IMR-90 (cell line): ENCODE measurements around the gene NOXA1. TPM values are rescaled to one million over a fixed set of nuclear protein-coding genes. Genes with fewer than 3 reads are reported as not detected.

ENCODE experiments used
- ATAC-seq: fragments of 200-7000 bp; cut with Tn5 transposase; 2 replicates; pipeline ENCODE4 v1.9.1; 2020; ENCODE audit warnings: low read depth, mild to moderate bottlenecking, moderate library complexity
- BruUV-seq: library from RNA; stranded (reverse); fragments of 400-500 nt; replicated peaks from 2 replicates; lab custom pipeline; 2021; lab: Mats Ljungman, UMichigan
- CTCF ChIA-PET: fragments of 300-600 bp; formaldehyde crosslinking; extraction: SDS; loops from one replicate; lab custom pipeline; 2021; ENCODE audit warnings: antibody characterized with exemption; lab: Yijun Ruan, JAX
- POLR2A ChIA-PET: fragments of 300-600 bp; sonication (Branson Sonifier 250); formaldehyde crosslinking; loops from one replicate; lab custom pipeline; 2022; ENCODE audit warnings: antibody characterized with exemption; ENCODE audit not compliant: unreplicated experiment; lab: Charles Lee
- DNase-seq: peaks from one replicate; pipeline ENCODE4 v3.0.0; 2013
- H2AFZ ChIP-seq: replicated peaks from 2 replicates; pipeline ENCODE3; 2013; ENCODE audit warnings: low read length, mild to moderate bottlenecking; ENCODE audit not compliant: poor library complexity
- H2AK5ac ChIP-seq: 2 replicates; pipeline ENCODE4 v1.6.1; 2013; ENCODE audit warnings: low read depth, low read length, inconsistent platforms
- H2AK9ac ChIP-seq: replicated peaks from 2 replicates; pipeline ENCODE3; 2013; ENCODE audit warnings: mild to moderate bottlenecking, low read depth, low read length, moderate library complexity; ENCODE audit not compliant: poor library complexity
- H2BK120ac ChIP-seq: 2 replicates; pipeline ENCODE4 v1.6.1; 2013; ENCODE audit warnings: low read depth, low read length, inconsistent platforms
- H2BK15ac ChIP-seq: 3 replicates; pipeline ENCODE4 v1.6.1; 2013; ENCODE audit warnings: low read depth, low read length, inconsistent platforms
- H2BK20ac ChIP-seq: 2 replicates; pipeline ENCODE4 v1.6.1; 2013; ENCODE audit warnings: low read depth, mild to moderate bottlenecking, inconsistent platforms, low read length, moderate library complexity
- H2BK5ac ChIP-seq: 2 replicates; pipeline ENCODE4 v1.6.1; 2013; ENCODE audit warnings: mild to moderate bottlenecking, low read depth, low read length, inconsistent platforms; ENCODE audit not compliant: poor library complexity, severe bottlenecking
- H3K14ac ChIP-seq: replicated peaks from 2 replicates; pipeline ENCODE4 v1.6.1; 2013; ENCODE audit warnings: low read depth, low read length, inconsistent platforms
- H3K18ac ChIP-seq: 2 replicates; pipeline ENCODE4 v1.6.1; 2013; ENCODE audit warnings: low read depth, low read length, control low read depth
- H3K23ac ChIP-seq: 2 replicates; pipeline ENCODE4 v1.6.1; 2013; ENCODE audit warnings: low read depth, low read length, inconsistent platforms
- H3K27ac ChIP-seq: 2 replicates; pipeline ENCODE4 v1.5.1; 2013; ENCODE audit warnings: mild to moderate bottlenecking, control low read depth, low read length; ENCODE audit not compliant: insufficient read depth
- H3K27me3 ChIP-seq: 2 replicates; pipeline ENCODE4 v1.6.1; 2013; ENCODE audit warnings: low read length; ENCODE audit not compliant: control insufficient read depth, insufficient read depth
- H3K36me3 ChIP-seq: 2 replicates; pipeline ENCODE4 v1.6.1; 2013; ENCODE audit warnings: low read length, mixed read lengths; ENCODE audit not compliant: control insufficient read depth, insufficient read depth
- H3K4ac ChIP-seq: 2 replicates; pipeline ENCODE4 v1.6.1; 2013; ENCODE audit warnings: low read depth, low read length, inconsistent platforms
- H3K4me1 ChIP-seq: 2 replicates; pipeline ENCODE4 v1.6.1; 2013; ENCODE audit warnings: low read length, mixed read lengths; ENCODE audit not compliant: control insufficient read depth, insufficient read depth
- H3K4me2 ChIP-seq: 2 replicates; pipeline ENCODE4 v1.6.1; 2013; ENCODE audit warnings: low read depth, mild to moderate bottlenecking, control low read depth, low read length, moderate library complexity
- H3K4me3 ChIP-seq: 2 replicates; pipeline ENCODE4 v1.5.1; 2013; ENCODE audit warnings: low read depth, mild to moderate bottlenecking, control low read depth, low read length, moderate library complexity; ENCODE audit not compliant: insufficient read depth
- H3K56ac ChIP-seq: 2 replicates; pipeline ENCODE4 v1.6.1; 2013; ENCODE audit warnings: low read length, inconsistent platforms; ENCODE audit not compliant: insufficient read depth; ENCODE audit errors: extremely low read depth
- H3K79me1 ChIP-seq, 2 experiments: 2 replicates each; pipeline ENCODE4 v1.6.1; 2013; ENCODE audit warnings: low read length in 2 of 2, inconsistent platforms in 1 of 2, low read depth in 1 of 2
- H3K9ac ChIP-seq: 2 replicates; pipeline ENCODE4 v1.6.1; 2013; ENCODE audit warnings: low read depth, low read length, control low read depth
- H3K9me1 ChIP-seq: 2 replicates; pipeline ENCODE4 v1.6.1; 2013; ENCODE audit warnings: low read length, inconsistent platforms; ENCODE audit not compliant: insufficient read depth
- H3K9me3 ChIP-seq: 2 replicates; pipeline ENCODE4 v1.6.1; 2013; ENCODE audit warnings: low read length; ENCODE audit not compliant: control insufficient read depth, insufficient read depth
- H4K20me1 ChIP-seq: 2 replicates; pipeline ENCODE4 v1.6.1; 2013; ENCODE audit warnings: low read length, inconsistent platforms; ENCODE audit not compliant: insufficient read depth
- H4K5ac ChIP-seq: 2 replicates; pipeline ENCODE4 v1.6.1; 2013; ENCODE audit warnings: mild to moderate bottlenecking, low read depth, low read length, control low read depth
- H4K8ac ChIP-seq, 2 experiments: 2 replicates each; pipeline ENCODE4 v1.6.1; 2013; ENCODE audit warnings: low read depth in 2 of 2, low read length in 2 of 2, control low read depth in 1 of 2, inconsistent platforms in 1 of 2
- H4K91ac ChIP-seq: 2 replicates; pipeline ENCODE4 v1.6.1; 2013; ENCODE audit warnings: low read depth, low read length, inconsistent platforms; ENCODE audit not compliant: insufficient read depth
- BHLHE40 ChIP-seq: fragments of 150-350 bp; IDR thresholded peaks from 2 replicates; pipeline ENCODE4 v1.6.1; 2016; ENCODE audit warnings: mild to moderate bottlenecking, low read depth, low read length
- FOS ChIP-seq: fragments of 150-350 bp; IDR thresholded peaks from 2 replicates; pipeline ENCODE4 v1.6.1; 2016; ENCODE audit warnings: low read depth, low read length
- MAZ ChIP-seq: IDR thresholded peaks from 2 replicates; pipeline ENCODE4 v1.6.1; 2012; ENCODE audit warnings: low read depth, mild to moderate bottlenecking, low read length, improper control_type of control experiment, moderate library complexity, borderline replicate concordance
- MXI1 ChIP-seq: IDR thresholded peaks from 2 replicates; pipeline ENCODE4 v1.6.1; 2012; ENCODE audit warnings: low read depth, mild to moderate bottlenecking, low read length, moderate library complexity, borderline replicate concordance
- SMC3 ChIP-seq: fragments of 150-350 bp; IDR thresholded peaks from 2 replicates; pipeline ENCODE4 v1.6.1; 2016; ENCODE audit warnings: low read depth, mild to moderate bottlenecking, antibody characterized with exemption, low read length, moderate library complexity
- WGBS, 2 experiments: methylation state at CpG; one replicate each; pipeline versions ENCODE4 v1.1.5 to v1.1.7; 2013; ENCODE audit warnings: missing lambda C conversion rate in 2 of 2; ENCODE audit not compliant: insufficient read length in 1 of 2; ENCODE audit errors: extremely low coverage in 2 of 2; 5-methylcytosine and 5-hydroxymethylcytosine counted together
- dilution Hi-C: fragments of 300-500 bp; cut with HindIII; formaldehyde crosslinking; loops from one replicate; pipeline ENCODE4 v1.14.3; 2018; ENCODE audit warnings: low sequenced_read_pairs; ENCODE audit not compliant: unreplicated experiment
- in situ Hi-C: fragments of 300-500 bp; cut with MboI; formaldehyde crosslinking; loops from 3 replicates; pipeline ENCODE4 v1.14.3; 2019; ENCODE audit warnings: low sequenced_read_pairs, inconsistent platforms, mixed read lengths
- intact Hi-C: fragments of 100-400 bp; cut with micrococcal nuclease; formaldehyde crosslinking; loops from 2 replicates; pipeline ENCODE4 v1.10.0; 2022
- polyA plus RNA-seq, 3 experiments: library from polyadenylated mRNA; depleted of rRNA; stranded (reverse); fragments of >200 nt; gene quantifications; 2 replicates each; pipeline ENCODE4 v1.2.3, GENCODE V29; 2012; ENCODE audit warnings: low replicate concordance in 1 of 3
- total RNA-seq: library from RNA; depleted of rRNA; stranded (reverse); fragments of >200 nt; gene quantifications from 2 replicates; pipeline ENCODE4 v1.2.3, GENCODE V29; 2012
- TF ChIP-seq, protein P1 (sequence below): fragments of 150-350 bp; IDR thresholded peaks from 2 replicates; pipeline ENCODE4 v1.6.1; 2017; ENCODE audit warnings: mild to moderate bottlenecking, antibody characterized with exemption, low read length, low read depth

Gene NOXA1
- total and polyA plus RNA-seq, 2 of the 4 experiments (the other 2 are of a cell fraction), result 0.17 TPM; not detected in 1

DNA sequence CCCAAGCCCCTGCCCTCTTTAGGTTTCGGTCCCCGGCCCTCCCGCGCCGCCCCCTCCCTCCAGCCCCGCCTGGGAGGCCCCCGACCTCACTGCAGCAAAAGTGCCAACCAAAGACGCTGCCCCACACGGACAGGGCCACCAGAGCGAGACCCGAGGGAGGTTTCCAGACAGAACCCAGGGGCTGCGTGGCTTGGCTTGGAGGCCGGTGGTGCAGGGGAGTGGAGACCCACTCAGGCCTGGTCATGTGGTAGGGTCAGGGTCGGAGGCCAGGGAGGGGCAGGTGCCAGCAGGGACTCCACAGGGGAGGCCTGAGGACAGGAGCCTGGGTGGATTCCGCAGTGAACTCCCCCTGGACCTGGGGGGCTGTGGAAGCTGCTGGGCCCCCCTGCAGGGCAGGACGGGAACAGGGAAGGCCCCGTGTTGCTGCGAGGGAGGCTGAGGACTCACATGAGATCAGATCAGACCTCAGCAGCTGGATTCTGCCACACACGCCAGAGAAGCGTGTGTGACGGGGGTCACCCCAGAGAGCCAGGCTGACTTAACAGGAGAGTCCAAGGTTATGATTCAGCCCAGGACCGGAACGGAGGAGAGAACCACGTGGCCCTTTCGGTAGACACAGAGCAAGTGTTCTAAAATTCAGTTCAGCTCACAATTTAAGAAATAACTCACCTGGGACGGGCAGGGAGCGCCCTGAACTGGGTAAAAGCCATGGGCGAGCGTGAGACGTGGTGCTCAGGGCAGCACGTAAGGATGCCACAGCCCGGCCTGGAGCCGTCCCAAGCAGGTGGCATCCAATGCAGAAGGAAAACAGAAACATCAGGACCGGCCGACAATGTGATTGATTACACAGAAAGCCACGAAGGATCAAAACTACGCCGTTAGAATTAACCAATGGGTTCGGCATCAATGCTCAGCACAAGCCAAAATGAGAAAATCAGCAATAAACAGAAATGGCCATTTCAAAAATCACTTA lies 39.1 kb upstream of the NOXA1 start:
- Histone ChIP-seq H3K4ac (no peak overlapping the region), H3K79me1 (no peaks in the 10 kb centered on the region), H4K91ac (no peak overlapping the region), H3K27me3 (no peaks in the 10 kb centered on the region), H3K27ac (no peak overlapping the region), H3K23ac (no peak overlapping the region), H2BK5ac (no peak overlapping the region), H2BK20ac (no peak overlapping the region), H2AFZ (peak overlapping the region; percentile 33), H4K20me1 (no peaks in the 10 kb centered on the region; the same call in 1 of the 2 replicates), H3K4me1 (peaks cover 5% of the 10 kb centered on the region; the same call in 1 of the 2 replicates), H2AK9ac (peak overlapping the region; percentile 50), H4K8ac (no peak overlapping the region), H3K18ac (no peak overlapping the region), H3K4me3 (no peak overlapping the region), H3K4me2 (no peak overlapping the region), H3K14ac (no peak overlapping the region), H2BK15ac (no peak overlapping the region), H4K5ac (no peak overlapping the region), H2AK5ac (peak overlapping the region; percentile 28), H3K9ac (no peak overlapping the region), H3K36me3 (no peaks in the 10 kb centered on the region), H3K9me3 (no peaks in the 10 kb centered on the region), H3K56ac (no peak overlapping the region), H3K9me1 (no peaks in the 10 kb centered on the region), H2BK120ac (no peak overlapping the region)
- ChIA-PET POLR2A (no interaction called here), CTCF (no interaction called here)
- dilution Hi-C loops (no loop called here), intact Hi-C loops (no loop called here), in situ Hi-C loops (no loop called here)
- ATAC-seq (peak; percentile 95), DNase-seq (peak; percentile 83)
- 68% methylated on average over 12 of the region's 39 CpGs; no CpG with 5 or more reads in 1 of the 2 experiments for WGBS, 2 experiments
- no TSS peak for BruUV-seq
- TF ChIP-seq BHLHE40 (peak; percentile 36; the same call in 1 of the 2 replicates), SMC3 (no peak), MXI1 (peak; percentile 50; the same call in 1 of the 2 replicates), MAZ (no peak), FOS (0 out of 2 replicates have a peak, but pooled peaks have one; percentile 23)
- TF ChIP-seq, protein P1, sequence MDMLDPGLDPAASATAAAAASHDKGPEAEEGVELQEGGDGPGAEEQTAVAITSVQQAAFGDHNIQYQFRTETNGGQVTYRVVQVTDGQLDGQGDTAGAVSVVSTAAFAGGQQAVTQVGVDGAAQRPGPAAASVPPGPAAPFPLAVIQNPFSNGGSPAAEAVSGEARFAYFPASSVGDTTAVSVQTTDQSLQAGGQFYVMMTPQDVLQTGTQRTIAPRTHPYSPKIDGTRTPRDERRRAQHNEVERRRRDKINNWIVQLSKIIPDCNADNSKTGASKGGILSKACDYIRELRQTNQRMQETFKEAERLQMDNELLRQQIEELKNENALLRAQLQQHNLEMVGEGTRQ, result peak; percentile 83
